Adrenal gland (tissue), 12 donors: Measurements from ENCODE around the gene NIM1K. TPM values are rescaled to one million over a fixed set of nuclear protein-coding genes. Genes with fewer than 3 reads are reported as not detected.

ENCODE experiments used
- DNase-seq, 7 donors: peaks; one replicate each; pipeline ENCODE4 v3.0.0-alpha.2; 2019 to 2020
- H3K27ac ChIP-seq, 5 donors: fragments of 200-600 bp; sonication (generic) in 4 of 5; 1 replicate in 3 of 5; 2 replicates in 2 of 5; pipeline versions ENCODE4 v1.5.1 to v1.8.0; 2016 to 2020; ENCODE audit warnings: mild to moderate bottlenecking in 1 of 5
- H3K27me3 ChIP-seq: fragments of 200-600 bp; 2 replicates; pipeline ENCODE4 v1.8.0; 2021
- H3K36me3 ChIP-seq, 2 donors: fragments of 200-600 bp; replicated peaks in 1 of 2; 1 replicate in 1 of 2; 2 replicates in 1 of 2; pipeline versions ENCODE4 v1.5.1 to v1.8.0; 2018 to 2022
- H3K4me1 ChIP-seq, 2 donors: fragments of 200-600 bp; replicated peaks in 1 of 2; 1 replicate in 1 of 2; 2 replicates in 1 of 2; pipeline versions ENCODE4 v1.5.1 to v1.8.0; 2018 to 2021
- H3K4me3 ChIP-seq, 4 donors: fragments of 200-600 bp; sonication (generic) in 3 of 4; one replicate each; pipeline ENCODE4 v1.5.1; 2016 to 2018
- H3K9me3 ChIP-seq, 3 donors: fragments of 200-600 bp; sonication (generic) in 1 of 3; replicated peaks in 1 of 3; 1 replicate in 2 of 3; 2 replicates in 1 of 3; pipeline versions ENCODE4 v1.5.1 to v1.8.0; 2016 to 2021
- CTCF ChIP-seq, 6 experiments: fragments of 450-650 bp in 4 of 6; fragments of 200-600 bp in 2 of 6; sonication (generic) in 1 of 6; IDR thresholded peaks; 1 replicate in 5 of 6; 2 replicates in 1 of 6; pipeline versions ENCODE4 v1.5.1 to v1.8.0; 2016 to 2021; ENCODE audit warnings: antibody characterized with exemption in 6 of 6, mild to moderate bottlenecking in 2 of 6, moderate library complexity in 1 of 6
- POLR2A ChIP-seq, 2 donors: fragments of 450-650 bp; IDR thresholded peaks; one replicate each; pipeline ENCODE4 v1.6.1; 2017; ENCODE audit warnings: antibody characterized with exemption in 2 of 2, mild to moderate bottlenecking in 2 of 2, moderate library complexity in 1 of 2
- WGBS, 4 donors: extraction: QIAGEN DNeasy Blood & Tissue Kit in 2 of 4; methylation state at CpG; one replicate each; pipeline versions ENCODE4 v1.1.5 to v1.1.7; 2013 to 2017; 5-methylcytosine and 5-hydroxymethylcytosine counted together
- intact Hi-C, 2 donors: fragments of 100-400 bp; cut with DNase I; formaldehyde crosslinking; loops; one replicate each; pipeline versions ENCODE4 v1.14.1 to v1.15.0; 2022 to 2023
- polyA plus RNA-seq, 3 donors: library from polyadenylated mRNA; stranded (reverse); fragments of 200-250 nt in 2 of 3; fragments of 350-450 nt in 1 of 3; fragmentation: Illumina TruSeq in 1 of 3; extraction: RNeasy Lipid Tissue Mini Kit (QIAGEN cat#74804) in 1 of 3; gene quantifications; one replicate each; pipeline ENCODE4 v1.2.3, GENCODE V29; 2013 to 2014
- total RNA-seq, 9 donors: library from RNA; depleted of rRNA in 4 of 9; stranded (reverse); fragments of >200 nt in 4 of 9; fragments of 120-200 nt in 1 of 9; fragmentation: NEBNext Ultra II Directional in 1 of 9; extraction: Animal tissue kit (Norgen Biotek cat#: 25700) in 1 of 9; gene quantifications; one replicate each; pipeline versions ENCODE4 v1.1.0 to v1.2.4, GENCODE V29; 2013 to 2023
- donor health status: healthy with polysubstance abuse.
- donor health status: Bipolar disorder and iron deficiency.
- donor health status: DM: yes; HTN: yes; CAD: no.
- donor health status: DM: no; HTN: no; CAD: no.
- donor health status: DM: no; HTN: no; CAD: no.
- donor health status: DM: yes; HTN: yes; CAD: no.

The NIM1K gene
- total and polyA plus RNA-seq, 12 donors = 0.18 to 3.9 (median 1.1) TPM

- Histone ChIP-seq H3K27me3 (no peaks in the 10 kb centered on the region), H3K27ac (no peak overlapping the region), H3K36me3 (no peaks in the 10 kb centered on the region), H3K9me3 (no peaks in the 10 kb centered on the region), H3K4me3 (no peak overlapping the region), H3K4me1 (peaks cover 7 to 32% of the 10 kb centered on the region in 2 donors)
- TF ChIP-seq POLR2A (IDR thresholded peaks at IDR 0.05) = no peak
- TF ChIP-seq CTCF (IDR thresholded peaks at IDR 0.05) = no peak
- DNase-seq = no peak
- intact Hi-C loops = loop anchor here in 1 of 2 donors (10.0 kb wide), 1 partner anchor 170 kb away; the partner anchor contains the start of gene TMEM267
- WGBS, 4 donors = 94 to 97% (median 97%) methylated on average over 6 of the region's 6 CpGs
These were observed 122.7 kb downstream of the NIM1K start for GRCh38 chr5:43314724-43315123.

- TF ChIP-seq CTCF (IDR thresholded peaks at IDR 0.05) = no peak
- no peak for DNase-seq
- intact Hi-C loops = loop anchor here in 1 of 2 donors (10.0 kb wide), 1 partner anchor 170 kb away; the partner anchor contains the start of gene TMEM267
- no peak overlapping the region for H3K4me3 ChIP-seq
- no peaks in the 10 kb centered on the region for H3K36me3 ChIP-seq
- 69 to 79% (median 75%) methylated on average over 8 of the region's 8 CpGs for WGBS, 4 donors
- H3K27ac ChIP-seq = no peak overlapping the region
- H3K9me3 ChIP-seq = no peaks in the 10 kb centered on the region
- peaks cover 7 to 27% of the 10 kb centered on the region in 2 donors for H3K4me1 ChIP-seq
- H3K27me3 ChIP-seq = no peaks in the 10 kb centered on the region
These were observed 123.2 kb downstream of the NIM1K start for GRCh38 chr5:43315263-43315662.

GRCh38 chr5:43315682-43316081 is 123.7 kb downstream of the NIM1K start:
- peaks cover 7 to 23% of the 10 kb centered on the region in 2 donors for H3K4me1 ChIP-seq
- H3K36me3 ChIP-seq = no peaks in the 10 kb centered on the region
- H3K27me3 ChIP-seq = no peaks in the 10 kb centered on the region
- 82 to 92% (median 86%) methylated on average over 3 of the region's 3 CpGs for WGBS, 4 donors
- H3K4me3 ChIP-seq = no peak overlapping the region
- intact Hi-C loops = loop anchor here in 1 of 2 donors (10.0 kb wide), 1 partner anchor 169 kb away; the partner anchor contains the start of gene TMEM267
- no peak for DNase-seq
- H3K27ac ChIP-seq = no peak overlapping the region
- TF ChIP-seq CTCF (IDR thresholded peaks at IDR 0.05) (no peak), POLR2A (IDR thresholded peaks at IDR 0.05) (no peak)
- H3K9me3 ChIP-seq = no peaks in the 10 kb centered on the region

GRCh38 chr5:43316421-43316820 is 124.4 kb downstream of the NIM1K start:
- DNase-seq = no peak
- 80 to 92% (median 83%) methylated on average over 2 to 5 of the region's 5 CpGs for WGBS, 4 donors
- TF ChIP-seq CTCF (IDR thresholded peaks at IDR 0.05) (no peak), POLR2A (IDR thresholded peaks at IDR 0.05) (no peak)
- Histone ChIP-seq H3K9me3 (no peaks in the 10 kb centered on the region), H3K27ac (no peak overlapping the region), H3K4me3 (no peak overlapping the region), H3K27me3 (no peaks in the 10 kb centered on the region), H3K4me1 (peaks cover 7 to 16% of the 10 kb centered on the region in 2 donors), H3K36me3 (no peaks in the 10 kb centered on the region)
- intact Hi-C loops = loop anchor here in 1 of 2 donors (10.0 kb wide), 1 partner anchor 168 kb away; the partner anchor contains the start of gene TMEM267
